Skeletal muscle satellite cell (primary cell): Measurements from ENCODE around the gene WWC1.

ENCODE experiments used
- H3K27me3 ChIP-seq: 2 replicates; pipeline ENCODE4 v1.7.0; 2013; ENCODE audit warnings: low read length; ENCODE audit not compliant: control insufficient read depth, insufficient read depth
- H3K36me3 ChIP-seq: 2 replicates; pipeline ENCODE4 v1.7.0; 2013; ENCODE audit warnings: mild to moderate bottlenecking, control low read depth, low read length; ENCODE audit not compliant: insufficient read depth
- H3K4me1 ChIP-seq: 2 replicates; pipeline ENCODE4 v1.7.0; 2013; ENCODE audit warnings: low read length; ENCODE audit not compliant: control insufficient read depth, insufficient read depth
- H3K4me2 ChIP-seq: 2 replicates; pipeline ENCODE4 v1.7.0; 2013; ENCODE audit warnings: mild to moderate bottlenecking, low read length
- H3K4me3 ChIP-seq: 2 replicates; pipeline ENCODE4 v1.7.0; 2013; ENCODE audit warnings: low read length
- H3K9ac ChIP-seq: 2 replicates; pipeline ENCODE4 v1.7.0; 2013; ENCODE audit warnings: mild to moderate bottlenecking, low read depth, low read length, moderate library complexity
- H3K9me3 ChIP-seq: replicated peaks from 2 replicates; pipeline ENCODE4 v1.7.0; 2013; ENCODE audit warnings: mild to moderate bottlenecking, control low read depth, low read length

Gene WWC1

GRCh38 chr5:168342151-168342825 lies 50.8 kb downstream of the WWC1 start:
- no peaks in the 10 kb centered on the region for H3K27me3 ChIP-seq
- no peaks in the 10 kb centered on the region for H3K36me3 ChIP-seq
- H3K4me3 ChIP-seq, result no peak overlapping the region
- H3K4me2 ChIP-seq, result no peak overlapping the region
- no peaks in the 10 kb centered on the region for H3K9me3 ChIP-seq
- no peaks in the 10 kb centered on the region for H3K4me1 ChIP-seq
- no peak overlapping the region for H3K9ac ChIP-seq

GRCh38 chr5:168342985-168343384 lies 51.5 kb downstream of the WWC1 start:
- no peak overlapping the region for H3K4me2 ChIP-seq
- no peaks in the 10 kb centered on the region for H3K27me3 ChIP-seq
- no peaks in the 10 kb centered on the region for H3K36me3 ChIP-seq
- no peak overlapping the region for H3K4me3 ChIP-seq
- H3K4me1 ChIP-seq, result no peaks in the 10 kb centered on the region
- no peaks in the 10 kb centered on the region for H3K9me3 ChIP-seq
- no peak overlapping the region for H3K9ac ChIP-seq

DNA sequence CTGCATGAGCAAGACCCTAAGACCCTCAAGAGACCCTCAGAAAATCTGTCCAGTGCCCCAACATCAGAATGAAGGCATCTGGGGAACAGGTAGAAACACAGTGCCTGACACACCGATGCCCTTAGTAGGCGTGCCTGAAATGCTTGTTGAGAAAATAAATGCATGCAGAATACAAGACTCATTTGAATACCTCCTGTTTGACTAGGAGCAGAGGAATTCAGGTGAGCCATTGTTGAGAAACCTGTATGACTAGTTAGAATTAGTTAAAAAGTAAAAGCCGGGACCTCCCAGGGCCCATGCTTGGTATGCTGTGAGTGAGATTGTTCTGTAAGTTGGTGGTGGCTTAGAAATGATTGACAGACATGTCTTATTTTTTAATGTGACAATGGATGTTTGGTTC lies 55.0 kb downstream of the WWC1 start:
- H3K9ac ChIP-seq, result no peak overlapping the region
- H3K27me3 ChIP-seq, result no peaks in the 10 kb centered on the region
- no peaks in the 10 kb centered on the region for H3K4me1 ChIP-seq
- no peak overlapping the region for H3K4me3 ChIP-seq
- H3K9me3 ChIP-seq, result no peaks in the 10 kb centered on the region
- no peaks in the 10 kb centered on the region for H3K36me3 ChIP-seq
- H3K4me2 ChIP-seq, result no peak overlapping the region

DNA sequence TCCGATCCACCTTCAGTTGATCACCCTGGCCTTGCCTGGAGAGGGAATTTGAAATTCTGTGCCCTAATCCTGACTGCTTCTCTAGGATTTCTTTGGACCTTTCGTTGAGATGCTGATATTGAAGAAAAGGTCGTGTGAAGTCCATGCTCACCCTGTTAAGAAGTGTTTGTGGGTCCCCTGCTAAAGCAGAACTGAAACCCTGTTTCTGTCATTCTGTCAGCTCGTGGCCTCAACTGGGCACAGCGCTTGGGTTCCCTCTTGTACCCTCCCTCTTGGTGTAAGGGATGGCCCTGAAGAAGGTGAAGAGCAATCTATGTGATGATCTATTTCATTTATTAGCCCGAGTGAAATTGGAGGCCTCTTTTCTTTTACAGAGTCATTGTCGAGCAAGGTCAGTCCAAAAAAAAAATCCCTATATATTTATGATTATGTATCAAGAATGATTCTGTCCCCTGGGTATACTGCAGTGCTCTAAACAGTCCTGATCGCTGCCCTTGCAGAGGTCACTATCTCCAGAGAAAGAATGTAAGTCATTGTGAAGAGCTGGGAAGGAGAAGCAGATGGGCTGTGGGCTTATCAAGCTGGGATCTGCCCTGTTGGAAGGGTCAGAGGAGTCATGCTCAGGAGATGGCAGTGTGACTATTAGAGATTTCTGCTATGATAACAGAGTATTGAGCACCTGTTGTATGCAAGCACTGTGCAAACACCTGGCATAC lies 56.1 kb downstream of the WWC1 start:
- H3K36me3 ChIP-seq, result no peaks in the 10 kb centered on the region
- no peak overlapping the region for H3K9ac ChIP-seq
- H3K4me2 ChIP-seq, result no peak overlapping the region
- no peak overlapping the region for H3K4me3 ChIP-seq
- H3K4me1 ChIP-seq, result no peaks in the 10 kb centered on the region
- H3K27me3 ChIP-seq, result no peaks in the 10 kb centered on the region
- H3K9me3 ChIP-seq, result no peaks in the 10 kb centered on the region

DNA sequence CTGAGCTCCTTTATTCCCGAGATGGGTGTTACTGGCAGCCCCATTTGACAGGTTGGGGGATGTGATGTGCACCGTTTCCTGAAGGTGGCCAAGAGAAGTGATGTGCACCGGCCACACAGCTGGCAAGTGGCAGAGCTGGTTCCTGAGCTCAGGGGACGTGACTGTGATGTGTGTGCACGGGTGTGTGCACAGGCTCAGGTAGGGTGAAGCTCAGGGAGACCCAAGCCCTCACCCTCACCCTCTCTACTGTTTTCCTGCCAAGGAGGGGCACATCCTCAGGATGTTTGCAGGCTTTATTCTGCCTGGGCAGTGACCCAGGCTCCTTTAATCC lies 56.6 kb downstream of the WWC1 start:
- no peaks in the 10 kb centered on the region for H3K27me3 ChIP-seq
- no peak overlapping the region for H3K4me3 ChIP-seq
- H3K9me3 ChIP-seq, result no peaks in the 10 kb centered on the region
- no peak overlapping the region for H3K4me2 ChIP-seq
- H3K9ac ChIP-seq, result no peak overlapping the region
- H3K36me3 ChIP-seq, result no peaks in the 10 kb centered on the region
- H3K4me1 ChIP-seq, result no peaks in the 10 kb centered on the region

DNA sequence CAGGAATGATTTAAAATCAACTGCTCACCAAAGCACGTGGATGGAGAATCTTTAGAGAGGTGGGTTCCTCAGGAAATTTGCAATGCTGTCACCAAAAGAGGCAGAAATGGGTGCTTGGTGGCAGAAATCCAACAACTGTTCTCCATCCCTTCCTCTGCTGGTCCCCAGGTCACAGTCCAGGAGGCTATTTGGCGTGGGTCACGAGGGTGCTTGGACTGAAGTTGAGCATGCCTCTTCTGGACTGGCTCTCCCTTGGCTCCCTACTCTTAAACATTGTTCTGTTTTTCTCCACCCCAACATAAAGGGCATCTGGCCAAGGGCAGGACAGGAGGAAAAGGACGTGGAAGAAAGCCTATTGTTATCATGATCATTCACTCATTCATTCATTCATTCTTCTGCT lies 58.9 kb downstream of the WWC1 start:
- no peaks in the 10 kb centered on the region for H3K9me3 ChIP-seq
- no peak overlapping the region for H3K9ac ChIP-seq
- H3K4me1 ChIP-seq, result no peaks in the 10 kb centered on the region
- no peak overlapping the region for H3K4me2 ChIP-seq
- no peaks in the 10 kb centered on the region for H3K27me3 ChIP-seq
- no peaks in the 10 kb centered on the region for H3K36me3 ChIP-seq
- H3K4me3 ChIP-seq, result no peak overlapping the region

- H3K27me3 ChIP-seq, result no peaks in the 10 kb centered on the region
- no peaks in the 10 kb centered on the region for H3K9me3 ChIP-seq
- H3K4me3 ChIP-seq, result no peak overlapping the region
- no peak overlapping the region for H3K4me2 ChIP-seq
- no peaks in the 10 kb centered on the region for H3K4me1 ChIP-seq
- H3K36me3 ChIP-seq, result no peaks in the 10 kb centered on the region
- no peak overlapping the region for H3K9ac ChIP-seq
Measured at GRCh38 chr5:168353216-168353957, 61.9 kb downstream of the WWC1 start.

DNA sequence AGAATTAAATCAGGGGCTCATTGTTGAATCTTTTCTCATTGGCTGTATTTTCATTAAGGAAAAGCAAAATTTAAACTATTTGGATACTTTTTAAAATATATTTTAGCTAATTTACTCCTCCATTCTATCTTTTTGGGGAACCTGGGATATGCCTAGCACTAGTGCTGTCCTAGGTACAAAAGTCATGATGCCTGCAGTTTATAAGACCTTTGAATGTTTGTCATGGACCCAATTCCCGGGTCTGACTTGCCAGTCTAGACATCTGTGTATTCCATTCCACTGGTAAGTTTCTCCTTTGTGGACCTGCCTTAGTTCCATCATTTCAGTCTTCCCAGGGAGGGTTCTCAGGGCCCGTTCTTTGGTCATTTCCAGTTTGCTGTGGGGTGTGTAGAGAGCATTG lies 63.0 kb downstream of the WWC1 start:
- Histone ChIP-seq H3K4me3 (no peak overlapping the region), H3K9ac (no peak overlapping the region), H3K4me2 (no peak overlapping the region), H3K27me3 (no peaks in the 10 kb centered on the region), H3K4me1 (no peaks in the 10 kb centered on the region), H3K36me3 (no peaks in the 10 kb centered on the region), H3K9me3 (no peaks in the 10 kb centered on the region)

DNA sequence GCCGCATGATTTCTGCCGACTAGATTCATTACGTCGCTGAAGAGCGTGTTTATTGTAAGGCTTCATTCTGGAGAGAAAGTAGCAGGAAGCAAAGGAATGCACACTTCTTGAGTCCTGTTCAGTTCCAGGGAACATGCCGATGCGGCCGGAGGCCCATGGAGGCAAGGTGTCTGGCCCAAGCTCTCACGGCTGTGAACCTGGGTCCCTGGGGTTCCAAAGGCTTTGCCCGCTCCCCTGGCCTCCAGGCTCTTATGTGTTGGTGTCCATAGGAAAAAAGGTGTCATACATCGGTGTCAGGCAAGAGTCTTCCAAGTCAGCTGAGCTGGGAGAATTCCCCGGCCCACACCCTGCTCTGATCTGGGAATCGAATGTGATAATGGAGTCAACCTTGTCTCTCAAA lies 64.7 kb downstream of the WWC1 start:
- H3K4me1 ChIP-seq, result no peaks in the 10 kb centered on the region
- no peak overlapping the region for H3K9ac ChIP-seq
- no peaks in the 10 kb centered on the region for H3K27me3 ChIP-seq
- no peak overlapping the region for H3K4me3 ChIP-seq
- H3K9me3 ChIP-seq, result no peaks in the 10 kb centered on the region
- H3K36me3 ChIP-seq, result no peaks in the 10 kb centered on the region
- H3K4me2 ChIP-seq, result no peak overlapping the region

DNA sequence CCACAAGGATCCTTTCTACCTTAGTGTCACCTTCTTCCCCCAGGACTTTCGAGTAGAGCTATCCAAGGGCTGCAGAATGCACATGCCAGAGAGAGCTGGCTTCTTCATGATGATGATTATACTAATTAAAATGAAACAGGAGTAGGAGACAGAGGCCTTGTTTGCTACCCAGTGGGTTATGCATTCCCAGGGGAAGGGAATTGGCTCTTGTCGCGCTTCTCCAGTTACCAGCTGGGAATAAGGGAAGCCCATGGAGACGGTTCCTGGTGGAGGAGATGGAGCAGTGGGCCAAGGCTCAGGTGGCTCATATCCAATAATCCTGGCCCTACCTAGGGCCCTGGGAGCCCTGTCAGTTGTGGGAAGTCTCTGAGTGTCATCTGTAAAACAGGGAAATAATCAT lies 65.1 kb downstream of the WWC1 start:
- Histone ChIP-seq H3K4me2 (no peak overlapping the region), H3K36me3 (no peaks in the 10 kb centered on the region), H3K27me3 (no peaks in the 10 kb centered on the region)

GRCh38 chr5:168357876-168358275 lies 66.4 kb downstream of the WWC1 start:
- Histone ChIP-seq H3K9me3 (no peaks in the 10 kb centered on the region), H3K4me1 (no peaks in the 10 kb centered on the region), H3K9ac (no peak overlapping the region), H3K4me3 (no peak overlapping the region), H3K27me3 (no peaks in the 10 kb centered on the region), H3K36me3 (no peaks in the 10 kb centered on the region), H3K4me2 (no peak overlapping the region)

More for the DNA sequence above, 65.1 kb downstream of the WWC1 start:
- Histone ChIP-seq H3K9me3 (no peaks in the 10 kb centered on the region), H3K4me3 (no peak overlapping the region), H3K9ac (no peak overlapping the region), H3K4me1 (no peaks in the 10 kb centered on the region)
